GM12892 (cell line): ENCODE results near the gene C10orf71.

Experiments
- POLR2A ChIP-seq: IDR thresholded peaks from 2 replicates; pipeline ENCODE4 v1.6.1; 2011; ENCODE audit warnings: low read depth, low read length, control low read depth
- POLR2AphosphoS5 ChIP-seq: IDR thresholded peaks from 2 replicates; pipeline ENCODE4 v1.6.1; 2011; ENCODE audit warnings: low read depth, low read length, control low read depth

DNA sequence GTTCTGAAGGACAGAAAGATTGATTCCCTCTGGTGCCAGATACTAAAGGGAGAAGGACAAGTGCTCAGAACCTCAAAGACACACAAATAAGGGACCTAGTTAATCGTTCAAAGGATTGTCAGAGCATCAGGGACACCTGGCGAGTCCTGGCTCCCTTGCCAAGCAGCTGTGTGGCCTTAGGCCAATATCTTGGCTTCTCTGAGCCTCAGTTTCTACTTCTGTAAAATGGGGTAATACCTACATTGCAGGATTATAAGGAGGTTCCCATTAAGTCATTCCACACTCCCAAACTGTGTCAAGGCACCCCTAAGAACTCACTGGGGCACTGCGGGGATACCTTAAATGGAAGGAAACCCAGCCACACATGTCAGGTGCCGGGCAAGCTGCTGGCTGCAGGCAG lies 67.5 kb downstream of the C10orf71 start:
- no peak for TF ChIP-seq POLR2A
- TF ChIP-seq POLR2AphosphoS5 = no peak
